ENCODE measurements around the gene YWHAB. TPM values are rescaled to one million over a fixed set of nuclear protein-coding genes. Genes with fewer than 3 reads are reported as not detected.
"Not testable (repeated sequence)": the region's sequence is repeated elsewhere in the genome, so short reads cannot be mapped to it uniquely, and the experiment has no call there.

Gene YWHAB
- total RNA-seq, 4 donors from 2014 or later, result 114 to 153 (median 143) TPM

GRCh38 chr20:44866703-44867335 is 18.7 kb upstream of the YWHAB start:
- no peak for ATAC-seq (ENCODE audit: low FRiP score)
- DNase-seq (ENCODE audit: low spot score), result no peak
- TF ChIP-seq CTCF (IDR thresholded peaks at IDR 0.05), result no peak

- DNase-seq (ENCODE audit: low spot score), result no peak
These were observed 16.0 kb upstream of the YWHAB start for GRCh38 chr20:44869471-44869870.

GRCh38 chr20:44882360-44882759 is 3.1 kb upstream of the YWHAB start:
- not testable (repeated sequence) for ATAC-seq (ENCODE audit: low FRiP score); DNase-seq (ENCODE audit: low spot score)

More at GRCh38 chr20:44869471-44869870, 16.0 kb upstream of the YWHAB start:
- no peak for TF ChIP-seq CTCF (IDR thresholded peaks at IDR 0.05)
- no peak for ATAC-seq (ENCODE audit: low FRiP score)

DNA sequence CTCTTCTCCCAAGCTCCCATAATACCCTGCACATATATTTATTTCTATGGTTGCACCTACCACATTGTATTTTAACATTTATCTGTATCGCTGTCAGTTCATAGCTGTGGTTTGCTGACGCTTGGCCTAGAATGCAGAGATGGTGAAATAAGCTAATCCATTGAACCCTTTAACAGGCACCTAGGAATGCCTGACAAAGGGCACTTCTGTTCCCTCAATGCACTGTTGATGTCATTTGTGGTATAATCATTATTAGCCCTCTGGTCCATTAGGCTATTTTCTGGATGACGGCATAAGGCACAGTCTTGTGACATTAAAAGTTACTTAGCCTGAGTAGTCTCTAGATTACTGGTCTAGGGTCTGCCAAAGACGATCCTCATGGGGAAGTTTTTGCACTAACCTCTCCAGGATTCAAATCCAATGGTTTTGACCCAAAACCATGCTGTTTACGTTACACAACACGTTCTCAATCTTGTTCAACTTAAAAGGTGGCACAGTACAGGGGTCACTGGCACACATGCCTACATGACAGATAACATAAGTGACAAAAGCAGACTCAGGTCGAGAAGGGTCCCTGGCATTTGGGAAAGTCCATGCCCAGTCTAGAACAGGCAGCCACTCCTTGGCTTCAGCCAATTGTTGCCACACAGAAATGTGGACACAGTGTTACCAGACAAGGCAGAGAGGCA is 2.1 kb upstream of the YWHAB start:
- no peak for TF ChIP-seq CTCF (IDR thresholded peaks at IDR 0.05)
- ATAC-seq (ENCODE audit: low FRiP score), result no peak
- no peak for DNase-seq (ENCODE audit: low spot score)

DNA sequence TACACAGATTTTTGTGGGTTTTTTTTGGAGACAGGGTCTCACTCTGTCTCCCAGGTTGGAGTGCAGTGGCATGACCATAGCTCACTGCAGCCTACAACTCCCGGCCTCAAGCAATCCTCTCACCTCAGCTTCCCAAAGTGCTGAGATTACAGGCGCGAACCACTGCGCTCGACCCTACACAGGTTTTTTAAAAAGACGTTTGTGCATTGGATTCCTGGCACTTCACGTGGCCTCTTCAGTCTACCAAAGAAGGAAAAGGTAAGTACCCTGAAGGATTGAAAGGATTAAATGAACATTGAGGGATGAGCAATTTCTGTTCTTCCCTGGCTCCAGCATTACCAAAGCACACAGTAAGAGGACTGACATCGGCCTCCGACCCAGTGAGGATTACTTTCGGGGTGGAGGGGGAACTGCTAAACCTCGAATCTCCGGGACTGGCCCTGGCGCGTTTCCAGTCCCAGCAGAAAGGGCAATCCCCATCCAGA is 556 bp upstream of the YWHAB start:
- DNase-seq (ENCODE audit: low spot score) (no peak), ATAC-seq (ENCODE audit: low FRiP score) (no peak)
- TF ChIP-seq CTCF (IDR thresholded peaks at IDR 0.05), result no peak

DNA sequence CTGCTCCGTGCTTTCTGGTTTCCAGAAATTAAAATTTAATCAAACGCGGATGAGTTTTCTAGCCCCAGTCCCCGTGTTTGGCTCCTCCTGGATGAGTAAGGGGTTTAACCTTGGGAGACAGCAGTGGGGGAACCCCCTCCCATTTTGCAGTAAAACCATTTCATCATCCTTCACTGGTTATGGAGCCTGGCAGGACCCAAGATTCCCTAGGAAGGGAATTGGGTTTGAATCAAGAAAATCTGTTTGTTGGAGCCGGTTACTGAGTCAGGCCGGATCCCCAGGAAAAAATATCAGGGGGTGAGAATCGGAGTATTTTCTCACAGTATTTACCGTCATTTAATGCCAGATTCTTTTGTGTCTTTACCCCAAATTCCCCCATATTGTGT is 754 bp downstream of the YWHAB start:
- ATAC-seq (ENCODE audit: low FRiP score) (peak; percentile 29), DNase-seq (ENCODE audit: low spot score) (no peak)
- TF ChIP-seq CTCF (IDR thresholded peaks at IDR 0.05), result no peak

GRCh38 chr20:44886828-44887227 is 1.3 kb downstream of the YWHAB start:
- ATAC-seq (ENCODE audit: low FRiP score) (no peak), DNase-seq (ENCODE audit: low spot score) (no peak)
- TF ChIP-seq CTCF (IDR thresholded peaks at IDR 0.05), result no peak
